Cardiac fibroblast (primary cell): ENCODE data around the gene FASLG.

Experiments
- DNase-seq, 2 donors: peaks; one replicate each; pipeline versions ENCODE4 v3.0.0 to v3.0.0-alpha.2; 2010; ENCODE audit warnings: low read depth in 2 of 2
- H3K4me3 ChIP-seq, 2 donors: replicated peaks in 1 of 2; 1 replicate in 1 of 2; 2 replicates in 1 of 2; pipeline ENCODE4 v1.5.1; 2011; ENCODE audit warnings: low read depth in 2 of 2, low read length in 2 of 2, mild to moderate bottlenecking in 2 of 2, moderate library complexity in 1 of 2
- CTCF ChIP-seq: IDR thresholded peaks from one replicate; pipeline ENCODE4 v1.5.1; 2011; ENCODE audit warnings: low read depth, mild to moderate bottlenecking, low read length, inconsistent platforms

Gene FASLG

GRCh38 chr1:172704001-172704400 lies 45.1 kb downstream of the FASLG start:
- no peak overlapping the region for H3K4me3 ChIP-seq
- TF ChIP-seq CTCF, result no peak
- DNase-seq, result no peak

GRCh38 chr1:172704420-172705210 lies 45.7 kb downstream of the FASLG start:
- no peak for TF ChIP-seq CTCF
- no peak for DNase-seq
- H3K4me3 ChIP-seq, result no peak overlapping the region

DNA sequence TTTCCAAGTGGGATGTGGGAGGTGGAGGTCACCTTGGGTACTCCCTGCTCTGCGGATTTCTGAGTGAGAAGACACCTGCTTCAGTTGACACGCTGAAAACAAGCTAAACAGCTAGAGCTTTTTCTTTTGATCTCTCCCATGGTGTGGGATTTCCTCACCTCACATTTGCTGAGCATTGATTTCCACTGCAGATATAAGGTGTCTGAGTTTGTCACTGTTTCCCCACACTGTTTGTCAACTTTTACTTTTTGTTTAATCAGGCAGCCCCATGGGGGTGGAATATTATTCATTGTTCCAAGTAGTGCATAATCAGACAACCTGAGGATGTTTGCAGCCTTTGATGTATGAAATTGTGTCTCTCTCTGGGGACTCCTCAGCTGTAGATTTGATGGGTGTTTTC lies 49.5 kb downstream of the FASLG start:
- DNase-seq, result no peak
- H3K4me3 ChIP-seq, result no peak overlapping the region
- no peak for TF ChIP-seq CTCF

DNA sequence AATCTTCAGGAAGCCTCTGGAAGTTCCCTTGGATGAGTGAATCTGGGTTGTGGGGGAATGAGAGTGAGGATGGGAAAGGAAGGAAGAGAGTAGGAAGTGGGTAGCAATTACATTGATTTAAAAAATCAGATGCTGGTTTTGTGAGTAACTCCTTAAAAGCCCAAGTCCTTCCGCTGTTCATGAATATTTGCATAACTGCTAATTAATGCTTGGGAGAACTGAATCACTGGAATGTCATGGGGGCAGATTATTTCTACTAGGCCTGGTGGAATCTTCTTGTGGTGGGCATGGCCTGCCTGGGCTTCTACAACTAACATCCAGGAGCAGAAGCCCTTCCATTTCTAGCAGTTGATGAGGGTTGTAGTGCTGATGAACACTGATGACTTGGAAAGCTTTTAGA lies 52.7 kb downstream of the FASLG start:
- DNase-seq, result no peak
- no peak overlapping the region for H3K4me3 ChIP-seq
- no peak for TF ChIP-seq CTCF

- no peak for TF ChIP-seq CTCF
- no peak for DNase-seq
Observed at GRCh38 chr1:172713466-172713865, 54.6 kb downstream of the FASLG start.

More at GRCh38 chr1:172713466-172713865, 54.6 kb downstream of the FASLG start:
- no peak overlapping the region for H3K4me3 ChIP-seq
